Neural cell (in vitro differentiated cells): Measurements from ENCODE around the gene POU3F3. TPM values are rescaled to one million over a fixed set of nuclear protein-coding genes. Genes with fewer than 3 reads are reported as not detected.

ENCODE experiments used
- H2AFZ ChIP-seq: fragments of 200-600, 300-800 bp; sonication (generic), shearing (Covaris generic); 2 replicates; pipeline ENCODE4 v1.6.0; 2014; ENCODE audit warnings: low read depth, mild to moderate bottlenecking, antibody characterized with exemption, low read length, moderate library complexity
- H3F3A ChIP-seq: fragments of 200-600 bp; shearing (Covaris generic); 2 replicates; pipeline ENCODE4 v1.6.1; 2016; ENCODE audit warnings: mild to moderate bottlenecking, moderate library complexity, mixed read lengths, antibody characterized with exemption, low read length; ENCODE audit not compliant: insufficient read depth, poor library complexity, severe bottlenecking
- H3K27ac ChIP-seq: fragments of 200-600, 300-800 bp; sonication (generic), shearing (Covaris generic); 2 replicates; pipeline ENCODE4 v1.5.1; 2014; ENCODE audit warnings: mild to moderate bottlenecking, low read length, moderate library complexity
- H3K27me3 ChIP-seq: fragments of 300-800, 200-600 bp; sonication (generic), shearing (Covaris generic); 2 replicates; pipeline ENCODE4 v1.6.0; 2014; ENCODE audit warnings: mild to moderate bottlenecking, low read depth, low read length, moderate library complexity; ENCODE audit not compliant: insufficient read depth
- H3K36me3 ChIP-seq: fragments of 300-800, 200-600 bp; sonication (generic), shearing (Covaris generic); 2 replicates; pipeline ENCODE4 v1.5.1; 2014; ENCODE audit warnings: mild to moderate bottlenecking, antibody characterized with exemption, low read length, moderate library complexity; ENCODE audit not compliant: insufficient read depth
- H3K4me2 ChIP-seq: fragments of 300-800, 200-600 bp; sonication (generic), shearing (Covaris generic); 2 replicates; pipeline ENCODE4 v1.6.0; 2014; ENCODE audit warnings: mild to moderate bottlenecking, low read length
- H3K4me3 ChIP-seq: fragments of 300-800, 200-600 bp; sonication (generic), shearing (Covaris generic); 2 replicates; pipeline ENCODE4 v1.5.1; 2014; ENCODE audit warnings: mild to moderate bottlenecking, low read length, moderate library complexity
- H3K79me2 ChIP-seq: fragments of 200-600 bp; shearing (Covaris generic); replicated peaks from 2 replicates; pipeline ENCODE4 v1.6.0; 2014; ENCODE audit warnings: mild to moderate bottlenecking, low read length, moderate library complexity; ENCODE audit not compliant: insufficient read depth
- H3K9ac ChIP-seq: fragments of 300-800, 200-600 bp; sonication (generic), shearing (Covaris generic); 2 replicates; pipeline ENCODE4 v1.6.1; 2016; ENCODE audit warnings: mild to moderate bottlenecking, low read length, mixed read lengths
- H3K9me2 ChIP-seq: fragments of 200-600 bp; shearing (Covaris generic); 2 replicates; pipeline ENCODE4 v1.6.1; 2016; ENCODE audit warnings: mild to moderate bottlenecking, low read length, mixed read lengths; ENCODE audit not compliant: insufficient read depth
- H3K9me3 ChIP-seq: fragments of 200-600, 300-800 bp; sonication (generic), shearing (Covaris generic); 2 replicates; pipeline ENCODE4 v1.6.1; 2016; ENCODE audit warnings: mild to moderate bottlenecking, mixed run types, low read length, moderate library complexity, mixed read lengths
- H4K20me1 ChIP-seq: fragments of 200-600 bp; shearing (Covaris generic); 2 replicates; pipeline ENCODE4 v1.6.1; 2016; ENCODE audit warnings: mild to moderate bottlenecking, mixed run types; ENCODE audit not compliant: insufficient read depth
- EP300 ChIP-seq: fragments of 450-650 bp; conservative IDR thresholded peaks from 2 replicates; pipeline ENCODE4 v1.6.1; 2014; ENCODE audit warnings: antibody characterized with exemption, mild to moderate bottlenecking, moderate library complexity; ENCODE audit not compliant: poor library complexity, severe bottlenecking
- EZH2 ChIP-seq: fragments of 200-600, 300-800 bp; shearing (Covaris generic), sonication (generic); IDR thresholded peaks from 2 replicates; pipeline ENCODE4 v1.6.1; 2014; ENCODE audit warnings: antibody characterized with exemption, low read length, borderline replicate concordance, mild to moderate bottlenecking; ENCODE audit not compliant: insufficient read depth, poor library complexity, severe bottlenecking
- MXI1 ChIP-seq: fragments of 450-650 bp; conservative IDR thresholded peaks from 2 replicates; pipeline ENCODE4 v1.6.1; 2014; ENCODE audit warnings: antibody characterized with exemption, mild to moderate bottlenecking; ENCODE audit not compliant: poor library complexity, severe bottlenecking
- POLR2AphosphoS5 ChIP-seq: IDR thresholded peaks from 2 replicates; pipeline ENCODE4 v1.6.1; 2012
- RAD21 ChIP-seq: fragments of 450-650 bp; conservative IDR thresholded peaks from 2 replicates; pipeline ENCODE4 v1.6.1; 2014; ENCODE audit warnings: antibody characterized with exemption, mild to moderate bottlenecking, moderate library complexity
- SMC3 ChIP-seq: fragments of 450-650 bp; conservative IDR thresholded peaks from 2 replicates; pipeline ENCODE4 v1.6.1; 2014; ENCODE audit warnings: antibody characterized with exemption, mild to moderate bottlenecking, moderate library complexity; ENCODE audit not compliant: poor library complexity
- TAF1 ChIP-seq: IDR thresholded peaks from 2 replicates; pipeline ENCODE4 v1.6.1; 2012; ENCODE audit warnings: low read depth
- polyA plus RNA-seq: library from polyadenylated mRNA; depleted of rRNA; stranded (reverse); fragments of >200 nt; gene quantifications from 2 replicates; pipeline ENCODE4 v1.2.3, GENCODE V29; 2014
- TF ChIP-seq, protein P1 (sequence below): fragments of 450-650 bp; IDR thresholded peaks from 2 replicates; pipeline ENCODE4 v1.5.1; 2014; ENCODE audit warnings: antibody characterized with exemption, mild to moderate bottlenecking, moderate library complexity; ENCODE audit not compliant: poor library complexity, severe bottlenecking
- TF ChIP-seq, protein P2 (sequence below): IDR thresholded peaks from 2 replicates; pipeline ENCODE4 v1.6.1; 2012; ENCODE audit warnings: borderline replicate concordance

Gene POU3F3
- polyA plus RNA-seq, 1 donor from 2014 or later, result 69.3 TPM

GRCh38 chr2:104812286-104812685 lies 41.6 kb upstream of the POU3F3 start:
- Histone ChIP-seq H3K9ac (no peak overlapping the region), H3K27me3 (no peaks in the 10 kb centered on the region), H3F3A (peaks cover 3% of the 10 kb centered on the region), H3K9me3 (peaks cover 3% of the 10 kb centered on the region), H3K4me2 (no peak overlapping the region), H3K9me2 (no peaks in the 10 kb centered on the region), H3K79me2 (peaks cover 72% of the 10 kb centered on the region), H2AFZ (no peak overlapping the region), H3K27ac (no peak overlapping the region), H3K4me3 (no peak overlapping the region), H3K36me3 (peaks cover 18% of the 10 kb centered on the region), H4K20me1 (no peaks in the 10 kb centered on the region)
- TF ChIP-seq POLR2AphosphoS5 (no peak), SMC3 (no peak), EP300 (no peak), EZH2 (no peak), RAD21 (no peak), MXI1 (no peak), TAF1 (no peak)
- TF ChIP-seq, protein P1, sequence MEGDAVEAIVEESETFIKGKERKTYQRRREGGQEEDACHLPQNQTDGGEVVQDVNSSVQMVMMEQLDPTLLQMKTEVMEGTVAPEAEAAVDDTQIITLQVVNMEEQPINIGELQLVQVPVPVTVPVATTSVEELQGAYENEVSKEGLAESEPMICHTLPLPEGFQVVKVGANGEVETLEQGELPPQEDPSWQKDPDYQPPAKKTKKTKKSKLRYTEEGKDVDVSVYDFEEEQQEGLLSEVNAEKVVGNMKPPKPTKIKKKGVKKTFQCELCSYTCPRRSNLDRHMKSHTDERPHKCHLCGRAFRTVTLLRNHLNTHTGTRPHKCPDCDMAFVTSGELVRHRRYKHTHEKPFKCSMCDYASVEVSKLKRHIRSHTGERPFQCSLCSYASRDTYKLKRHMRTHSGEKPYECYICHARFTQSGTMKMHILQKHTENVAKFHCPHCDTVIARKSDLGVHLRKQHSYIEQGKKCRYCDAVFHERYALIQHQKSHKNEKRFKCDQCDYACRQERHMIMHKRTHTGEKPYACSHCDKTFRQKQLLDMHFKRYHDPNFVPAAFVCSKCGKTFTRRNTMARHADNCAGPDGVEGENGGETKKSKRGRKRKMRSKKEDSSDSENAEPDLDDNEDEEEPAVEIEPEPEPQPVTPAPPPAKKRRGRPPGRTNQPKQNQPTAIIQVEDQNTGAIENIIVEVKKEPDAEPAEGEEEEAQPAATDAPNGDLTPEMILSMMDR, result no peak
- TF ChIP-seq, protein P2, sequence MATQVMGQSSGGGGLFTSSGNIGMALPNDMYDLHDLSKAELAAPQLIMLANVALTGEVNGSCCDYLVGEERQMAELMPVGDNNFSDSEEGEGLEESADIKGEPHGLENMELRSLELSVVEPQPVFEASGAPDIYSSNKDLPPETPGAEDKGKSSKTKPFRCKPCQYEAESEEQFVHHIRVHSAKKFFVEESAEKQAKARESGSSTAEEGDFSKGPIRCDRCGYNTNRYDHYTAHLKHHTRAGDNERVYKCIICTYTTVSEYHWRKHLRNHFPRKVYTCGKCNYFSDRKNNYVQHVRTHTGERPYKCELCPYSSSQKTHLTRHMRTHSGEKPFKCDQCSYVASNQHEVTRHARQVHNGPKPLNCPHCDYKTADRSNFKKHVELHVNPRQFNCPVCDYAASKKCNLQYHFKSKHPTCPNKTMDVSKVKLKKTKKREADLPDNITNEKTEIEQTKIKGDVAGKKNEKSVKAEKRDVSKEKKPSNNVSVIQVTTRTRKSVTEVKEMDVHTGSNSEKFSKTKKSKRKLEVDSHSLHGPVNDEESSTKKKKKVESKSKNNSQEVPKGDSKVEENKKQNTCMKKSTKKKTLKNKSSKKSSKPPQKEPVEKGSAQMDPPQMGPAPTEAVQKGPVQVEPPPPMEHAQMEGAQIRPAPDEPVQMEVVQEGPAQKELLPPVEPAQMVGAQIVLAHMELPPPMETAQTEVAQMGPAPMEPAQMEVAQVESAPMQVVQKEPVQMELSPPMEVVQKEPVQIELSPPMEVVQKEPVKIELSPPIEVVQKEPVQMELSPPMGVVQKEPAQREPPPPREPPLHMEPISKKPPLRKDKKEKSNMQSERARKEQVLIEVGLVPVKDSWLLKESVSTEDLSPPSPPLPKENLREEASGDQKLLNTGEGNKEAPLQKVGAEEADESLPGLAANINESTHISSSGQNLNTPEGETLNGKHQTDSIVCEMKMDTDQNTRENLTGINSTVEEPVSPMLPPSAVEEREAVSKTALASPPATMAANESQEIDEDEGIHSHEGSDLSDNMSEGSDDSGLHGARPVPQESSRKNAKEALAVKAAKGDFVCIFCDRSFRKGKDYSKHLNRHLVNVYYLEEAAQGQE, result no peak

GRCh38 chr2:104816143-104816542 lies 37.8 kb upstream of the POU3F3 start:
- Histone ChIP-seq H3K9ac (no peak overlapping the region), H3K36me3 (peaks cover 4% of the 10 kb centered on the region), H3K4me3 (no peak overlapping the region), H4K20me1 (no peaks in the 10 kb centered on the region), H3K9me2 (no peaks in the 10 kb centered on the region), H3F3A (peaks cover 3% of the 10 kb centered on the region), H3K79me2 (peaks cover 87% of the 10 kb centered on the region), H3K9me3 (no peaks in the 10 kb centered on the region), H2AFZ (no peak overlapping the region), H3K4me2 (no peak overlapping the region), H3K27ac (no peak overlapping the region), H3K27me3 (no peaks in the 10 kb centered on the region)
- TF ChIP-seq RAD21, result no peak
- TF ChIP-seq TAF1, result no peak
- TF ChIP-seq, protein P1, result no peak
- no peak for TF ChIP-seq SMC3
- no peak for TF ChIP-seq POLR2AphosphoS5
- no peak for TF ChIP-seq EP300
- no peak for TF ChIP-seq EZH2
- TF ChIP-seq MXI1, result no peak
- TF ChIP-seq, protein P2, result no peak
